HG02973 (cell line): ENCODE data around the gene CD79A.
"Not testable (repeated sequence)": the region's sequence is repeated elsewhere in the genome, so short reads cannot be mapped to it uniquely, and the experiment has no call there.

Experiments used
- ATAC-seq: cut with Tn5 transposase; IDR thresholded peaks from one replicate; pipeline ENCODE4 v1.9.1; 2021; ENCODE audit warnings: moderate library complexity; ENCODE audit not compliant: unreplicated experiment

Gene CD79A

GRCh38 chr19:41862445-41862986 lies 14.6 kb upstream of the CD79A start:
- no peak for ATAC-seq

- no peak for ATAC-seq
Observed at GRCh38 chr19:41863209-41863931, 13.7 kb upstream of the CD79A start.

GRCh38 chr19:41864374-41864773 lies 12.7 kb upstream of the CD79A start:
- no peak for ATAC-seq

- no peak for ATAC-seq
Observed at GRCh38 chr19:41866284-41866683, 10.8 kb upstream of the CD79A start.

GRCh38 chr19:41868120-41868988 lies 8.7 kb upstream of the CD79A start:
- no peak for ATAC-seq

GRCh38 chr19:41868989-41869300 lies 8.1 kb upstream of the CD79A start:
- ATAC-seq, result no peak

- ATAC-seq, result no peak
Observed at GRCh38 chr19:41869374-41869955, 7.6 kb upstream of the CD79A start.

GRCh38 chr19:41870401-41870873 lies 6.6 kb upstream of the CD79A start:
- ATAC-seq, result no peak

GRCh38 chr19:41871573-41872383 lies 5.3 kb upstream of the CD79A start:
- peak; percentile 47 for ATAC-seq

- ATAC-seq, result no peak
Observed at GRCh38 chr19:41872384-41872774, 4.7 kb upstream of the CD79A start.

GRCh38 chr19:41872775-41873647 lies 4.1 kb upstream of the CD79A start:
- ATAC-seq, result no peak

GRCh38 chr19:41875973-41876372 lies 1.1 kb upstream of the CD79A start:
- not testable (repeated sequence) for ATAC-seq

GRCh38 chr19:41877916-41878905 lies 1.1 kb downstream of the CD79A start:
- no peak for ATAC-seq

- ATAC-seq, result no peak
Observed at GRCh38 chr19:41879080-41879479, 2.0 kb downstream of the CD79A start.

- no peak for ATAC-seq
Observed at GRCh38 chr19:41879670-41880328, 2.7 kb downstream of the CD79A start.

- ATAC-seq, result no peak
Observed at GRCh38 chr19:41880329-41880708, 3.2 kb downstream of the CD79A start.

- no peak for ATAC-seq
Observed at GRCh38 chr19:41882568-41883462, 5.7 kb downstream of the CD79A start, which contains the start of gene ARHGEF1. TSS of gene ARHGEF1 (plus strand) at chr19:41883184. CDS start at chr19:41888083, 4,899 bp downstream.
